ENCODE data around the gene SCN8A. TPM values are rescaled to one million over a fixed set of nuclear protein-coding genes. Genes with fewer than 3 reads are reported as not detected.

Gene SCN8A
- total and polyA plus RNA-seq, 4 donors, result 0.06 to 0.77 (median 0.26) TPM

DNA sequence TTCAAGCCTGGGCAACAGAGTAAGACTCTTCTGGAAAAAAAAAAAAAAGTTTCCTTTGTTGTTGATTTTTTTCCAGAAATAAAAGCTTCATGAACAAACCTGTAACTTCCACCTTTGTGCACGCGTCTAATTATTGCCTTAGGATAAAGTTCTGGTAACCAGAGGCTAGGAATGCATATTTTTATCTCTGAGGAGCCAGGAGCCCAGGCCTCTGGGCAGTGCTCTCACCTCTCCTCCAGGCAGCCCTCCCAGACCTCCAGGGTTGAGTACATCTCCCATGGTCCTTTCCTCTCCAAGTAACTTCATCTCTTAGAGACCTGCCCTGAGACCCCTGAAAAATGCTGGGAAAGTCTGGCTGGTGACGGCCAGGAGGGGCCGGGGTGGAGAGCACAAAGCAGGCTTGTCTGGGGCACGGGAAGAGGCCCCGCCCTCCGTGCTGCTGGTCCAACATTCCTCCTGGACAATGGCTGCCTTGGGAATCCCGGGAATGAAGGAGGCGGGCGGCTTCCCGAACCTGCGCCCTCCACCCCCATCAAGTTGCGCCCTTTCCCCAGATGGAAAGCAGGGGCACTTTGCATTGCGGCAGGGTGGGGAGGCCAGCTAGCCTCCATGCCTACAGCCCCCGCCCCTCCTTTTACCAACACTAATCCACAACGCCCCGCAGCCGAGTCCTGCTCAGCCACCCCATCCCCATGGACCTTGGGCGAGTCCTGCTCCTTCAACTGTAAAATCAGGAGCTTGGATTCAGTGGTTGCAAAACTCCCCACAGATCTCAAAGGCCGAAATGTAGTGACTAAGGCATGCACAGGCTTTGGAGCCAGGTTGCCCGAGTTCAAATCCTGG, 264.8 kb downstream of the SCN8A start:
- ATAC-seq (ENCODE audit: insufficient read depth, low FRiP score), result no peak
- Histone ChIP-seq H3K9ac (ENCODE audit: insufficient read depth in 1 of 2, low read length in 2 of 2) (no peak overlapping the region), H3K27me3 (ENCODE audit: control insufficient read depth in 3 of 3, insufficient read depth in 3 of 3, low read length in 2 of 3) (no peaks in the 10 kb centered on the region), H3K4me1 (ENCODE audit: control insufficient read depth in 5 of 5, insufficient read depth in 5 of 5, low read length in 5 of 5) (peaks cover 0 to 8% (median 0%) of the 10 kb centered on the region in 5 donors), H3K4me3 (no peak overlapping the region), H3K9me3 (ENCODE audit: control insufficient read depth in 4 of 4, insufficient read depth in 3 of 4, low read length in 3 of 4) (peaks cover 0 to 2% (median 0%) of the 10 kb centered on the region in 4 donors), H3K27ac (ENCODE audit: low read depth in 1 of 2, low read length in 1 of 2) (no peak overlapping the region), H3K36me3 (ENCODE audit: control insufficient read depth in 4 of 4, insufficient read depth in 4 of 4, low read length in 4 of 4) (no peaks in the 10 kb centered on the region)
- 36 to 62% methylated on average over 21 of the region's 21 CpGs for WGBS, 2 donors
- TF ChIP-seq, protein P1, sequence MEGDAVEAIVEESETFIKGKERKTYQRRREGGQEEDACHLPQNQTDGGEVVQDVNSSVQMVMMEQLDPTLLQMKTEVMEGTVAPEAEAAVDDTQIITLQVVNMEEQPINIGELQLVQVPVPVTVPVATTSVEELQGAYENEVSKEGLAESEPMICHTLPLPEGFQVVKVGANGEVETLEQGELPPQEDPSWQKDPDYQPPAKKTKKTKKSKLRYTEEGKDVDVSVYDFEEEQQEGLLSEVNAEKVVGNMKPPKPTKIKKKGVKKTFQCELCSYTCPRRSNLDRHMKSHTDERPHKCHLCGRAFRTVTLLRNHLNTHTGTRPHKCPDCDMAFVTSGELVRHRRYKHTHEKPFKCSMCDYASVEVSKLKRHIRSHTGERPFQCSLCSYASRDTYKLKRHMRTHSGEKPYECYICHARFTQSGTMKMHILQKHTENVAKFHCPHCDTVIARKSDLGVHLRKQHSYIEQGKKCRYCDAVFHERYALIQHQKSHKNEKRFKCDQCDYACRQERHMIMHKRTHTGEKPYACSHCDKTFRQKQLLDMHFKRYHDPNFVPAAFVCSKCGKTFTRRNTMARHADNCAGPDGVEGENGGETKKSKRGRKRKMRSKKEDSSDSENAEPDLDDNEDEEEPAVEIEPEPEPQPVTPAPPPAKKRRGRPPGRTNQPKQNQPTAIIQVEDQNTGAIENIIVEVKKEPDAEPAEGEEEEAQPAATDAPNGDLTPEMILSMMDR (IDR thresholded peaks at IDR 0.05; ENCODE audit: control extremely low read depth, extremely low read depth), result no peak
- DNase-seq, result peak; percentile 50 to 73 (median 60)

DNA sequence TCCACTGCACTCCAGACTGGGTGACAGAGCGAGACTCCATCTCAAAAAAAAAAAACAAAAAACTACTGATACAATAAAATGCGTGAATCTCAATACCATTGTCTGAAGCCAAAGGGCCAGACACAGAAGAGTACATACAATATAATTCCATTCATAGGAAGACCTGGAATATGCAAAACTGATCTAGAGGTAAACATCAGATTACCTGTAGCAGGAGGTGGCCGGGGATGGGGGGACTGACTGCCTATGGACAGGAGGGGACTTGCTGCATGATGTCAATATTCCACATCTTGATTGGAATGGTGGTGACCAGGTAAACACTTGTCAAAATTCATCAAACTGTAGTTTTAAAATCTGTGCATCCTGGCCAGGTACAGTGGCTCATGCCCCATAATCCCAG, 270.0 kb downstream of the SCN8A start:
- Histone ChIP-seq H3K4me3 (no peak overlapping the region), H3K27me3 (ENCODE audit: control insufficient read depth in 3 of 3, insufficient read depth in 3 of 3, low read length in 2 of 3) (no peaks in the 10 kb centered on the region), H3K4me1 (ENCODE audit: control insufficient read depth in 5 of 5, insufficient read depth in 5 of 5, low read length in 5 of 5) (peaks cover 5 to 25% (median 12%) of the 10 kb centered on the region in 5 donors), H3K9ac (ENCODE audit: insufficient read depth in 1 of 2, low read length in 2 of 2) (no peak overlapping the region), H3K27ac (ENCODE audit: low read depth in 1 of 2, low read length in 1 of 2) (no peak overlapping the region), H3K36me3 (ENCODE audit: control insufficient read depth in 4 of 4, insufficient read depth in 4 of 4, low read length in 4 of 4) (no peaks in the 10 kb centered on the region), H3K9me3 (ENCODE audit: control insufficient read depth in 4 of 4, insufficient read depth in 3 of 4, low read length in 3 of 4) (peaks cover 0 to 2% (median 0%) of the 10 kb centered on the region in 4 donors)
- WGBS, 2 donors, result 93 to 94% methylated on average over 3 of the region's 3 CpGs
- TF ChIP-seq, protein P1 (IDR thresholded peaks at IDR 0.05; ENCODE audit: control extremely low read depth, extremely low read depth), result no peak
- ATAC-seq (ENCODE audit: insufficient read depth, low FRiP score), result no peak
- DNase-seq, result no peak

Other genes with a start within 250 kb of the SCN8A start
- gene CELA1, start 244.6 kb upstream of the SCN8A start, total RNA-seq, result not detected
- gene CELA1, start 244.6 kb upstream of the SCN8A start, polyA plus RNA-seq, result under 1 TPM in 1 of 2 donors, not detected in 1; 0.05 TPM
- 10 to 100 TPM in 1 of 2 donors, 1 to 10 TPM in 1; 7.4 to 36.0 TPM for gene GALNT6, start 199.8 kb upstream of the SCN8A start, total RNA-seq
- 10 to 100 TPM in 1 of 2 donors, 1 to 10 TPM in 1; 5.5 to 10.6 TPM for gene GALNT6, start 199.8 kb upstream of the SCN8A start, polyA plus RNA-seq
- gene SLC4A8, start 166.4 kb upstream of the SCN8A start, total RNA-seq, result 10 to 100 TPM in 1 of 2 donors, 1 to 10 TPM in 1; 4.8 to 12.2 TPM
- gene SLC4A8, start 166.4 kb upstream of the SCN8A start, polyA plus RNA-seq, result 1 to 10 TPM; 1.1 to 1.2 TPM